Measurements from ENCODE around the gene HSDL1.

The HSDL1 gene

DNA sequence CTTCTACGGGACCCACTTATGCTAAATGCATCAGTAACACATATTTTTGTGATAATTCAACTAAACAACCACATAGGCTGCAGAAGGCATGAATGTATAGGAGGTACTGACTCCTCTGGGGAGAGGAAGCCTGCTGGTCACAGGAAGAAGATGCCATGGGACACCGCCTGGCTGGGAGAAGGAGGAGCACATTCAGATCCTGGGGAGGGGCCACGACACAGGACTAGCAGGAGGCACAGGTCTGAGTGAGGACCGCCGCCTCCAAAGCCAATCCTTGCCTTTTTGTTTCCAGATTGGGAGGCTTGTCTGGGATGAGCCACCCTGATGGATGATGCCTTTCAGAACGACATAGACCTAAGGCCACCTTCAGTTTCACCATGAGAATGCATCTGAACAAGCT lies 62.9 kb downstream of the HSDL1 start:
- no peak overlapping the region for H4K8ac ChIP-seq (ENCODE audit: low read depth, low read length)
- H3K4me3 ChIP-seq (ENCODE audit: low read depth, low read length) = no peak overlapping the region
- no peak overlapping the region for H2BK12ac ChIP-seq (ENCODE audit: low read length)
- DNase-seq = no peak
- H3K36me3 ChIP-seq (ENCODE audit: control insufficient read depth in 1 of 2, insufficient read depth in 2 of 2, low read length in 2 of 2) = peaks cover 36 to 54% of the 10 kb centered on the region in 2 experiments
- H3K27me3 ChIP-seq (ENCODE audit: insufficient read depth, low read length) = no peaks in the 10 kb centered on the region
- no peak overlapping the region for H2AK5ac ChIP-seq (ENCODE audit: low read length)
- no peak overlapping the region for H3K4ac ChIP-seq (ENCODE audit: low read depth, low read length)
- H3K18ac ChIP-seq (ENCODE audit: low read length) = no peak overlapping the region
- H4K12ac ChIP-seq (ENCODE audit: low read depth, low read length) = no peak overlapping the region
- H2BK120ac ChIP-seq (ENCODE audit: insufficient read depth, low read length, poor library complexity) = no peak overlapping the region
- H4K91ac ChIP-seq (ENCODE audit: low read depth, low read length) = no peak overlapping the region
- WGBS (ENCODE audit: extremely low coverage, insufficient coverage, insufficient read length) = no CpG with 5 or more reads among the region's 6 CpGs
- no peak overlapping the region for H3K14ac ChIP-seq (ENCODE audit: low read length)
- no peak overlapping the region for H2AFZ ChIP-seq (ENCODE audit: insufficient read depth, low read length, poor library complexity)
- H3K9me3 ChIP-seq (ENCODE audit: insufficient read depth, low read depth, low read length) = peaks cover 2% of the 10 kb centered on the region
- no peaks in the 10 kb centered on the region for H3K4me1 ChIP-seq (ENCODE audit: control insufficient read depth in 1 of 2, insufficient read depth in 2 of 2, low read length in 2 of 2)
- no peak overlapping the region for H3K4me2 ChIP-seq (ENCODE audit: low read length)
- H3K27ac ChIP-seq (ENCODE audit: low read depth, low read length) = no peak overlapping the region
- no peaks in the 10 kb centered on the region for H3K79me2 ChIP-seq (ENCODE audit: control insufficient read depth, insufficient read depth, low read length, poor library complexity)
- H2BK5ac ChIP-seq (ENCODE audit: low read depth, low read length, poor library complexity) = no peak overlapping the region
- no peak overlapping the region for H3K23ac ChIP-seq (ENCODE audit: low read length)
- no peak overlapping the region for H3K9ac ChIP-seq (ENCODE audit: low read length)
- H3K79me1 ChIP-seq (ENCODE audit: low read length) = no peaks in the 10 kb centered on the region

DNA sequence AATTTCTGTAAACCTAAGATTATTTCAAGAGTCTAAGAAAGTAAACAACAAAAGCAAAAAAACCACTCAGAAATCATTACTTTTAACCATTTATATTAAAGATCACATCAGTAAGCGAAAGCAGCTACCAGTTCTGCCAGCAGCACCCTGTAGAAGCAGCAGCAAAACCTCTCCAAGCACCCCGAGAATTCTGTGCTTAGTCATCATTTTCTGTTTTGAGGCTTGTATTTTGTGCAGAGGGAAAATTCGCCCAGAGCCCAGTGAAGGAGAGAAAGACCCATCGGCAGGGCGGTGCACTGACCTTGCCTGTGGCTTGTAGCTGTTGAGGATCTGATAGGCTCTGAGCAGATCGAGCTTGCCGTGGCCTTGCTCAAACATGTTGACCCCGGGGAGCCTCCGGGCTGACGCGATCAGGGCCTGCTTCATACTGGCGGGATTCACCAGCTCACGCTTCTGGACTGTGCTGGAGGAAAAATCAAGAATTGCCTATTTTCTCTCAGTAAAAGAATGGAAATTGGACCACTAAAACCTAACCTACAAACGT lies 63.5 kb downstream of the HSDL1 start:
- H4K12ac ChIP-seq (ENCODE audit: low read depth, low read length) = no peak overlapping the region
- H2BK5ac ChIP-seq (ENCODE audit: low read depth, low read length, poor library complexity) = no peak overlapping the region
- WGBS (ENCODE audit: extremely low coverage, insufficient coverage, insufficient read length) = no CpG with 5 or more reads among the region's 14 CpGs

DNA sequence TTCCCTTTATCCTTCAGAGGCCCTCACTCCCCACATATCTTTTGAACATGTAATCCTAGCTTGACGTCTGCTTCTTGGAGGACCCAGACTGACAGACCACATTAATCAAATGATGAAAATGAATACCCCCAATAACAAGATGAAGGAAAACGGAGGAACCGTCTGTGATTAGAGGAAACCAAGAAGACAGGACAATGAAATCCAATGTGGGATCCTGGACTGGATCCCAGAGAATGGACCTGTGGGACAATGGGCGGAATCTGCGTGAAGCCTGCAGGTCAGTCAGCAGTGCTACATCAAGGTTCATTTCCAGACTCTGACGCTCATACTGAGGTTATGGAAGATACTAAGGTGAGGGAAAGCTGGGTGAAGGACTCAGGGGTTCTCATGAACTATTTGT lies 64.2 kb downstream of the HSDL1 start:
- Histone ChIP-seq H4K91ac (ENCODE audit: low read depth, low read length) (no peak overlapping the region), H3K27me3 (ENCODE audit: insufficient read depth, low read length) (no peaks in the 10 kb centered on the region), H3K79me2 (ENCODE audit: control insufficient read depth, insufficient read depth, low read length, poor library complexity) (no peaks in the 10 kb centered on the region), H3K4ac (ENCODE audit: low read depth, low read length) (no peak overlapping the region), H3K18ac (ENCODE audit: low read length) (no peak overlapping the region), H3K4me1 (ENCODE audit: control insufficient read depth in 1 of 2, insufficient read depth in 2 of 2, low read length in 2 of 2) (no peaks in the 10 kb centered on the region), H3K14ac (ENCODE audit: low read length) (no peak overlapping the region), H3K9ac (ENCODE audit: low read length) (no peak overlapping the region), H3K27ac (ENCODE audit: low read depth, low read length) (no peak overlapping the region), H2BK120ac (ENCODE audit: insufficient read depth, low read length, poor library complexity) (no peak overlapping the region), H3K4me2 (ENCODE audit: low read length) (no peak overlapping the region), H3K9me3 (ENCODE audit: insufficient read depth, low read depth, low read length) (no peaks in the 10 kb centered on the region), H2BK5ac (ENCODE audit: low read depth, low read length, poor library complexity) (no peak overlapping the region), H3K4me3 (ENCODE audit: low read depth, low read length) (no peak overlapping the region), H4K8ac (ENCODE audit: low read depth, low read length) (no peak overlapping the region), H2BK12ac (ENCODE audit: low read length) (no peak overlapping the region), H2AFZ (ENCODE audit: insufficient read depth, low read length, poor library complexity) (no peak overlapping the region), H2AK5ac (ENCODE audit: low read length) (no peak overlapping the region), H4K12ac (ENCODE audit: low read depth, low read length) (no peak overlapping the region), H3K79me1 (ENCODE audit: low read length) (no peaks in the 10 kb centered on the region), H3K36me3 (ENCODE audit: control insufficient read depth in 1 of 2, insufficient read depth in 2 of 2, low read length in 2 of 2) (peaks cover 27 to 42% of the 10 kb centered on the region in 2 experiments), H3K23ac (ENCODE audit: low read length) (no peak overlapping the region)
- DNase-seq = no peak
- WGBS (ENCODE audit: extremely low coverage, insufficient coverage, insufficient read length) = no CpG with 5 or more reads among the region's 6 CpGs

More for the DNA sequence above, 63.5 kb downstream of the HSDL1 start:
- H3K4me3 ChIP-seq (ENCODE audit: low read depth, low read length) = no peak overlapping the region
- H4K8ac ChIP-seq (ENCODE audit: low read depth, low read length) = no peak overlapping the region
- H2BK12ac ChIP-seq (ENCODE audit: low read length) = no peak overlapping the region
- no peak overlapping the region for H3K27ac ChIP-seq (ENCODE audit: low read depth, low read length)
- no peaks in the 10 kb centered on the region for H3K9me3 ChIP-seq (ENCODE audit: insufficient read depth, low read depth, low read length)
- H3K23ac ChIP-seq (ENCODE audit: low read length) = no peak overlapping the region
- no peak overlapping the region for H3K4me2 ChIP-seq (ENCODE audit: low read length)
- no peaks in the 10 kb centered on the region for H3K79me1 ChIP-seq (ENCODE audit: low read length)
- no peak overlapping the region for H3K18ac ChIP-seq (ENCODE audit: low read length)
- H2BK120ac ChIP-seq (ENCODE audit: insufficient read depth, low read length, poor library complexity) = no peak overlapping the region
- H3K79me2 ChIP-seq (ENCODE audit: control insufficient read depth, insufficient read depth, low read length, poor library complexity) = no peaks in the 10 kb centered on the region
- DNase-seq = no peak
- H3K9ac ChIP-seq (ENCODE audit: low read length) = no peak overlapping the region
- H2AFZ ChIP-seq (ENCODE audit: insufficient read depth, low read length, poor library complexity) = no peak overlapping the region
- no peak overlapping the region for H2AK5ac ChIP-seq (ENCODE audit: low read length)
- H4K91ac ChIP-seq (ENCODE audit: low read depth, low read length) = no peak overlapping the region
- no peak overlapping the region for H3K14ac ChIP-seq (ENCODE audit: low read length)
- H3K27me3 ChIP-seq (ENCODE audit: insufficient read depth, low read length) = no peaks in the 10 kb centered on the region
- peaks cover 32 to 49% of the 10 kb centered on the region in 2 experiments for H3K36me3 ChIP-seq (ENCODE audit: control insufficient read depth in 1 of 2, insufficient read depth in 2 of 2, low read length in 2 of 2)
- H3K4ac ChIP-seq (ENCODE audit: low read depth, low read length) = no peak overlapping the region
- no peaks in the 10 kb centered on the region for H3K4me1 ChIP-seq (ENCODE audit: control insufficient read depth in 1 of 2, insufficient read depth in 2 of 2, low read length in 2 of 2)

DNA sequence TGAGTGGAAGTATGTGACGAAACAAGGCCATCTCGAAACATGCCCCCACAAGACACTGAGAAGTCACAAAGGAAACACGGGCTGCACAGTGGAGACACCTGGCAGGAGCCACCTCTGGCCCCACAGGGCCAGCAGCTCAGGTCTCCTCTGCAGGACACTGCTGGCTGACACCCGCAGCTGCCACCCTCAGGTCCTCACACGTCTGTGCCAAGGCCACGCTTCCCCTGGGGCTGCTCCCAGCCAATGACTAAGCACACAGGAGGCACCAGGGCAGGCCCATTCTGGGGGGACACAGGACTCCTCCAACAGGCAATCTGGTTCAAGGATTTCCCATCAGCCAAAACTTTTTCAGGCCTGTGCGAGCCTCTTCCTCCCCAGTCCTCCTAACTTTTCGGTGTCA lies 64.6 kb downstream of the HSDL1 start:
- Histone ChIP-seq H2BK12ac (ENCODE audit: low read length) (no peak overlapping the region), H4K12ac (ENCODE audit: low read depth, low read length) (no peak overlapping the region), H3K79me1 (ENCODE audit: low read length) (no peaks in the 10 kb centered on the region), H3K14ac (ENCODE audit: low read length) (no peak overlapping the region), H3K23ac (ENCODE audit: low read length) (no peak overlapping the region), H3K27me3 (ENCODE audit: insufficient read depth, low read length) (no peaks in the 10 kb centered on the region), H3K18ac (ENCODE audit: low read length) (no peak overlapping the region), H3K4ac (ENCODE audit: low read depth, low read length) (no peak overlapping the region), H3K79me2 (ENCODE audit: control insufficient read depth, insufficient read depth, low read length, poor library complexity) (no peaks in the 10 kb centered on the region), H3K4me3 (ENCODE audit: low read depth, low read length) (no peak overlapping the region), H3K4me2 (ENCODE audit: low read length) (no peak overlapping the region), H2AFZ (ENCODE audit: insufficient read depth, low read length, poor library complexity) (no peak overlapping the region), H3K36me3 (ENCODE audit: control insufficient read depth in 1 of 2, insufficient read depth in 2 of 2, low read length in 2 of 2) (peaks cover 28 to 44% of the 10 kb centered on the region in 2 experiments), H3K9ac (ENCODE audit: low read length) (no peak overlapping the region), H2AK5ac (ENCODE audit: low read length) (no peak overlapping the region), H3K4me1 (ENCODE audit: control insufficient read depth in 1 of 2, insufficient read depth in 2 of 2, low read length in 2 of 2) (no peaks in the 10 kb centered on the region), H2BK5ac (ENCODE audit: low read depth, low read length, poor library complexity) (no peak overlapping the region), H4K91ac (ENCODE audit: low read depth, low read length) (no peak overlapping the region), H3K9me3 (ENCODE audit: insufficient read depth, low read depth, low read length) (no peaks in the 10 kb centered on the region), H2BK120ac (ENCODE audit: insufficient read depth, low read length, poor library complexity) (no peak overlapping the region), H3K27ac (ENCODE audit: low read depth, low read length) (no peak overlapping the region), H4K8ac (ENCODE audit: low read depth, low read length) (no peak overlapping the region)
- no CpG with 5 or more reads among the region's 8 CpGs for WGBS (ENCODE audit: extremely low coverage, insufficient coverage, insufficient read length)
- no peak for DNase-seq

All from trophoblast cell (in vitro differentiated cells and primary cell).